T-helper 2 cell treated with Interferon-gamma antibody and Interleukin-4, amounts not matched to agents 100 ng/mL and 5 ng/mL, for 36 hours (primary cell): ENCODE measurements around the gene TMEM182. TPM values are rescaled to one million over a fixed set of nuclear protein-coding genes. Genes with fewer than 3 reads are reported as not detected.

Experiments
- intact Hi-C: fragments of 100-400 bp; cut with micrococcal nuclease; formaldehyde crosslinking; loops from one replicate; pipeline ENCODE4 v1.15.1; 2023
- total RNA-seq: library from RNA; stranded (reverse); gene quantifications from 2 replicates; pipeline ENCODE4 v1.2.3, GENCODE V29; 2022

The TMEM182 gene
- total RNA-seq, 1 donor from 2014 or later: 3.2 TPM

GRCh38 chr2:102852867-102853266 is 91.0 kb downstream of the TMEM182 start:
- intact Hi-C loops: no loop called here

Other genes with a start within 250 kb of the TMEM182 start
- 0.07 TPM in 1 of 2 replicates, not detected in the other for gene SLC9A2, start 142.5 kb upstream of the TMEM182 start, total RNA-seq